GM19467 (cell line): Measurements from ENCODE around the gene ADAM22.

Experiments
- ATAC-seq: cut with Tn5 transposase; IDR thresholded peaks from one replicate; pipeline ENCODE4 v1.9.1; 2021; ENCODE audit warnings: mild to moderate bottlenecking, moderate library complexity; ENCODE audit not compliant: unreplicated experiment

Gene ADAM22

DNA sequence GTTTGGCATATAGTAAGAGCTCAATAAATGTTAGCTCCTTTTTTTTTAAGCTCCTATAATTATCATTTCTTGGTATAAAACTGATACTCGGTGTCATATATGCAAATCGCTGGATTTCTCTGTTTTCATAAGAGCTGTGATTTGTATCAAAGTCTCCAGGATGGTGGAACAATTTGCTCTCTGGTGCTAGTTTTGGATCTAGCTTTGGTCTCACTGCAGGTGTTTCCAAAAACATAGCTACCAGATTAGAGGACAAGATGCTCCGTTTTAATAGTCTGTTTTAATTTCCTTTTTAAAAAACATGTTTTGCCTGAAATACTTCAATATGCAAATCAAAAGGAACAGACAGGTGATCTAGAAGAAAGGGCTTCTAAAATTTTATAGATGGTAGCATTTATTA lies 25.3 kb downstream of the ADAM22 start:
- ATAC-seq: no peak

DNA sequence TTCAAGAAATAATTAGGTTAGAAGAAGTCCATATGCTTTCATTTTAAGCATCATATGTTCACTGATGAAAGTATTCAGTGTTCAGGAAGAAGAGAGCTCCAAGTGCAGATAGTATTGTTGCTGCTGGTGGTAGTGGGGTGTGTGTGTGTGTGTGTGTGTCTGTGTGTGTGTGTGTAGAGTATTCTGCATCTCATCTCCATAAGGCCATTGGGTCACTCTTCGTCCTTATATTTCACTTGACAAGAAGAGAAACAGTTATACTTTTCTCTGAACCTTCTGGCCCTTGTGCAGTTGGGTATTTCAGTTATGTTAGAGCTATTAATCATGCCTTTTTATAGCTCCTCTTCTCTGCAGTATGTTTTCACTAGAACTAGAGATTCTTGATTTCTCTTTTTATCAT lies 26.2 kb downstream of the ADAM22 start:
- no peak for ATAC-seq

DNA sequence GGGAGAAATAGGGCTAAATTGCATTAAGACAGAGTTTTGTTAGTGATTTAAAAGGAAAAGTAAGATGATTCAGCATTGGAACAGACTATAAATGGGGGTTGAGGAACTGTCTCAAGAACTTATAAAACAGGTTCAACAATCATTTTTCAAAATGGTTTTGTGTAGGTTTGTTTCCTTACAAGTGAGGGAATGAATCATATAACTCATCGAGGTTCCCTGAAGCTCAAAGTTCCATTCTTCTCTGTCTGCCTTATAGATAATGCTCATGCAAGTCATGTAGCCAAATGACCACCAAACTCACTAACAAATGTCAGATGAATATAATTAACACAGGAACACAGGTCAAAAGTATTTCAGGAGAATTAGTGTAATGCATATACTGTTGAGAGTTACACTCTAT lies 27.7 kb downstream of the ADAM22 start:
- ATAC-seq: no peak

DNA sequence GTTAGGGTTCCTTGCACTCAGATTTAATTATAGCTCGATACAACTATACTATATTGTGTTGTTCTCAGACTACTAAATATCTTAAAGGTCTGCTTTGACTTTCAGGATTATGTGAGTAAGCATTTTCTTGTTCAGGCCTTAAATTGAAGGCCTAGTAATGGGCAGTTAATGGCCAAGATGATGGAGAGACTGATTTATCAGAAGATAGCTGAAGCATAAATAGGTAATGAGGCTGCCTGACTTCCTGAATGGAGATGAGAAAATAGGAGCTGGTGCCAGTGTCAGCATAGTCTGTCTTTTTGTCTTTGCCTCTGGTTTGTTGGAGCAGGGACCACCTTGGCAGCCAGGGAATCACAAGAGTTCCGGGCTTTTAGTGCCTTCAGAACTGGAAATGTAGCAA lies 32.2 kb downstream of the ADAM22 start:
- ATAC-seq: no peak

DNA sequence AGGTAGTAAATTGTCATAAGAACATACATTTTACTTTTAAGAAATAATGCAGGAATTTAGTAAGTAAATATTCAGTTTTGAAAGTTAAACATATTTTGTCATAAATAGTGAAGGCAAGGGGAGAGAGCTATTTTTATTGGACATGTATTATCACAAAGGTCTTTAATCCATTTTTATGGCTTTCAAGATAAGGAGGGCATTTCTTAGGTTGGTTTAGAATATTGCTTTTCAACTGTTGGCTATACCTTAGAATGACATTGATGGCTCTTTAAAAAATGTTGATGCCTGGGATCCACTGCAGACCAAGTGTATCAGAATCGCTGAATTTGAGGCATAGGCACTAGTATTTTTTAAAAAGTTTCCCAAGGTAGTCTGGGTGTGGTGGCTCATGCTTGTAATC lies 34.0 kb downstream of the ADAM22 start:
- no peak for ATAC-seq

DNA sequence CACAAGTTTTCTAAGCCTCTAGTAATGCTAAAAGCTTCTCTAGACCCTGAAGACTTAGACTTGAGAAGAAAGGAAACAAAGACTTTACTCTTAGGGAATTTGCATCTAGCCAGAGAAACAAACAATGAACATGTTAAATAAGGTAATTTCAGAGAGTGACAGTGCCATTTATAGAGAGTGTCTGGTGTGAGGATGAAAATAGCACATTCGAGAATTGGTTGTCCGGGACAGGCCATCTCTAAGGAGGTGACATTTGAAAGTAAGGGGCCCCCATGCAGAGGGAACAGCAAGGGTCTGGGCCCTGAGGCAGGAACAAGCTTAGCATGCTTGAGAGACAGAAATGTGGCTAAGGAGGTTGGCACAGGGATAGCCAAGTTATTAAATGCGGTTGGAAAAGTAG lies 48.1 kb downstream of the ADAM22 start:
- ATAC-seq: no peak

DNA sequence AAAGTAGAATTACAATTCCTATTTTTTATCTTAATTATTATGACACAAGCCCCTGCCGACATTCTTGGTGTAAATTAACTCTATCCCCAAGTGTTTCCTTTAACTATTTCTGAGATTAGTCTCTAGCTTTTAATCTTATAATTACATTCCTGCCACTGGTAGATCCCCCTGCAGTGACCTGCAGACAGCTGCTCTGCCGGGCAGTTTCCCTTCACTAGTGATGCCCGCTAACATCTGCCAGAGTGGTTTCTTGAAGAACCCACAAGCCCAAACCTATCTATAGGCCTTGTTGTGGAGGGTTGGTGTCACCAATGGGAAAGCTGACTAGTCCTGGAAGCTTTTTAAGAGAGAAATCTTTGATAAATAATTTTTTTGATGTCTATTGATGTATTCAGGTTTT lies 50.0 kb downstream of the ADAM22 start:
- no peak for ATAC-seq

DNA sequence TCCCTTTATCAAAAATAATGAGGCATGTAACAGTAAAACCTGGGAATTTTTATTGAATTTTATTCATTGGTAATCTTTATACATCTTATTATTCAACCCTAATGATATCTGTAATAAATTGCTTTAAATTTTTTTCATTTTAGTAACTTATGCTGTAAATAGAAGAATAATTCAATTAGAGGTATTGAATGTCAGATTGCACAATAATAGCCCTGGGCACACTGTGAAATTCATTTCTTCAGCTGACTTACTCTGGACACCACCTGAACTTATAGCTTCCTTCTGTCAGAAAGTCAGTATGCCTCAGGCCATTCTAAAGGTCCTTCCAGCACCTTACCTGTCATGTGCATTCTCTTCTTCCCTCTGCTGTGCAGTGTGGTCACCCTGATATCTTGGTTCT lies 59.2 kb downstream of the ADAM22 start:
- no peak for ATAC-seq

DNA sequence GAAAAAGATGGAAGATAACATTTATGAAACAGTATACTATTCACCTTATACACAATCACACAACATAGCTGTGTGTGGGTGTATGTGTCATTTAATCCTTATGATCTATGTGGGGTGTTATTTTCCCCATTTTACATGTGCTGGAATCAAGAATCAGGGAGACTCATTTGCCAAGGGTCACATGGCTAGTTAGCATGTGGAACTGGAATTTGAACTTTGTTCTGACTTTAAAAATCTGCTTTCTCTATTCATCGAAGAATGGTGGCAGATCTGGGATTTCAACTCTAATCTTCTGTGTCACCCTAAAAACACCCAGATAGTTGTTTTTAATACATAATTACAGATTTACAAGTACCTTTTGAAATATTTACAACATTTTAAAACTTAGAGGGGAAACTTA lies 65.2 kb downstream of the ADAM22 start:
- no peak for ATAC-seq

DNA sequence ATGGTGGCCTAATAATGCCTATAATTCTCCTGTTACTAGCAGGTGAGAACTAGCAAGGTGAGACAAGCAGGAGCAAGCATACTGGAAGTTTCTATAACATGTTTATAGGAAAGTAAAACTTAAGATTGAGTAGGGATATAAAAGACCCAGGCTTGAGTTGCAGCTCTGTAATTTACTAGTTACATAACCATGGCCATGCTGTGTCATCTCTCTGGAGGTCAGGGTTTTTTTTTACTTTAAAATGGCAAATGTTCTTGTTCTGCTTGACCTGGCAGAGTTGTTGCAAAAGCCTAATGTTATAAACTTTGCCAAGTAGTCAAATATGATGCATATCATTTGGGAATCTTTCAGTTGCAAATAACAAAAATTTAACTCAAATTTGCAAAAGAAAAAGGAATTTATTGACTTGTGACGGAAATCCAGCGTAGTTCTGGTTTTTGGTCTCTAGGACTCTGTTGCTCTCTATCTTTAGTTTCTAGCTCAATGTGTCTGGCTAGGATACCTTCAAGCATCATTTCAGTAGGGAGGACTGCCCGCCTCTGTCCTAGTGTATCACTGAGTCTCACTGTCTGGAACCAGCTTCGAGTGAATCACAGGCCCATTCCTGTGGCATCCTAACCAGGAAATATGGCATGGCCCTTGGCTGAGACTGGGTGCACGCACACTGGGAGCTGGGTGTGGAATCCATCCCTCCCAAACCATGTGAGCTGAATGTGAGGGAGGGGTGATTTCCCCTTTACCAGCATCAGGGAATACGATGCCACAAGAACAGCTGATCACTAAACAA lies 67.9 kb downstream of the ADAM22 start:
- ATAC-seq: no peak

DNA sequence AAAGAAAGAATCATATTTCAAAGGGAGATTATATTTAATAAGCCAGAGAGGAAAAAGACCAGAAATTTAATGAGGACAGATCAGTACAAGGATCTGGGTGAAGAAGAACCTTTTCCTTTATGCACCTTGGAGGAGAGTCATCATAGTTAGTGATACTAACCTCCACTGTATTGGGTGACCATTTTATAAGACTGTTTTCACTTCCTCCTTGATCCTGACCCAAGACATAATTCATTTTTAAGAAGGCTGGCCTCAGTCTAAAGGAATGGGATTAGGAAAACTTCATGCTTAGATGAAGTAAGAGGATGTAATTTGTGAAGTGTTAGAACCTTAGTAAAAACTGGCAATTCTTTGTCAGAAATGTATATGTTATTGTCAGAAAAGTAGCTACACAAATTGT lies 68.6 kb downstream of the ADAM22 start:
- ATAC-seq: no peak

DNA sequence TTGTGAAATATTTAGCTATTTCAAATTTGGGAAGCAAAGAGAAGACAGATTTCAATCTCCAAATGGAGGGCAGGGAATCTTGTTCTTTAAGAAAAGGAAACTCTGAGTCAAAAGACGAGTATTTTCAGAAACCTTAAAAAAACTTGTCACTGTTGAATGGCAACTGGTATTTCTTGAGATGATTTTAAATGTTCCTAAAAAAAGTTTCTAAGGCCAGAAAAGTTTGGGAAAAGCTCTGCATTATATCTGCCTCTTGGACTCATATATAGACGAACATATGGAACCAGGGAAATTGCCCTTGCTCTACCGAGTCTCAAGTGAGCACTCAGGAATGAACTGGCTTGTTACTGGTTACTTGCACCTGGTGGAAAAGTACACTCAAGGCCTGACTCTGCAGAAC lies 69.5 kb downstream of the ADAM22 start:
- ATAC-seq: no peak

DNA sequence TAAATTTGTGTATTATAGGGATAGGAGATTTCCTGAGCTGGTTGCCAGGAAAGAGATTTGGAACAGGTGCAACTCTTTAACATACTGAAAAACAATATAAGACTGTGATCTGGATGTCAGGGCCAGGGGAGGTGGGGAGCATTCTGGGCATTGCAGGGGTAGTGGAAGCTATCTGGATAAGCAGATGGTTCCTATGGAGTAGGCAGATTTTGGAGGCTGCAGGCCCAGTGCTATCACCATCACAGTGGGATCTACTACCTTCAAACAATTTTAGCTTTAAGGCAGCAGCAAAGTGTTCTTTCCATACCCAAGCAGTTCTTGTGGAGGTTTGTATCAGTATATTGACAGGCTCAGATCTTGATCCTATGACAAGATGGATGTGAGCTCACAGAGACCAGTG lies 71.1 kb downstream of the ADAM22 start:
- no peak for ATAC-seq

DNA sequence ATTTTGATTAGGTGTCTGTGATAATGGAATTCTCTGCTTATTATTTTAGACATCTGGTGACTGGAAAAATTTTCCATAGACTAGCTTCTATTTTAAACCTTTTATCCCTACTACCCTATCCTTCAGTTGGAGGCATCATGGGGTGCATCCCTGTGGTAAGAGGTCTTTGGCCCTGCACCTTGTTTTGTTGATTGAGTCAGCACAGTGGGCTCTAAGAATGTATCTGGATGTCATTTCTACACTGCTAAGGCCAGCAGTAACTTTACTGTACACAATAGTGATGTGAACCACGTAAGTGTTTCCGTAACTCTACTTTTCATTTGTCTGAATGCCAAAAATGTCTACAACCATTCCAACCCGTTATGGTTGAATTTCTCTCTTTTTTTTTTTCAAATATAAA lies 75.6 kb downstream of the ADAM22 start:
- no peak for ATAC-seq

DNA sequence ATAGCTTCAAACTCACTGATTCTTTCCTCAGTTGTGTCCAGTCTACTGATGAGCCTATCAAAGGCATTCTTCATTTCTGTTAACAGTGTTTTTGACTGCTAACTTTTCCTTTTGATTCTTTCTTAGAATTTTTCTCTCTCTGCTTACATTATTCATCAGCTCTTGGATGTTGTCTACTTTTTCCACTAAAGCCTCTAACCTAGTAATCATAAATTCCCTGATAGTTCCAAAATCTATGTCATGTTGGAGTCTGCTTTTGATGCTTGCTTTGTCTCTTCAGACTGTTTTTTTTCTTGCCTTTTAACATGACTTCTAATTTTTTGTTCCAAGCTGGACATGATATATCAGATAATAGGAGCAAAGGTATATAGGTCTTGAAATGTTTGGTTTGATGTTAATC lies 78.0 kb downstream of the ADAM22 start:
- no peak for ATAC-seq

DNA sequence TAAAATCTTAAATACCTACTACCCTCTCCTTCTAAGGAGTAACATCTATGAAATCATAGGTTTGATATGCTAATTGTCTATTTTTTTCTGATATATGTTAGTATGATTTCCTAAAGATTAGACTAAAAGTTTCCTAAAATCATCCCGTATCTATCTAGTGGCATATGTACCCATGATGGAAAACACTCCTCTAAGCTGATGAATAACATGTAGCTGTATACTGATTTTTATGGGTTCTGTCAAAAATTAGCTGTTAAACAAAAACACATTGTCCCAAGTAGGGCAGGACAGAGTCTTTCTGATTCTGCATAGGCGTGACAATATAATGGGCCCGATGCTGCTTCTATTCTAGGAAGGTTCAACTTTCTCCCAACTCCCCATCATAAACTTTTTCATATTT lies 79.9 kb downstream of the ADAM22 start:
- no peak for ATAC-seq

DNA sequence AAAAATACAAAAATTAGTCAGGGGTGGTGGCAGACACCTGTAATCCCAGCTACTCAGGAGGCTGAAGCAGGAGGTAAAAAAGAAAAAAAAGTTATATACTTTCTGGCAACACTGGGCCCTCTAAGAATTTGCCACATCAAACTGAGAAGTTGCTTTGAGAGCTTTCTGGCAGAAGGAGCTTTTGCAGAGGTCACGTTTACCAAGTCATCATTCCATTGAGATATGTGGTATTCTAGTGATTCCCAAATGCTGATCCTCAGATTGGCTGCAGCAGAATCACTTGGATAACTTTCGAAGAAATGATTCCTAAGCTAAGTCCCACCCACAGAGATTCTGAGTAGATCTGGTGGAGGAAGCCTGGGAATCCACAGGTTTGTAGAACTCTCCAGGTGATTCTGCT lies 80.5 kb downstream of the ADAM22 start:
- ATAC-seq: no peak

DNA sequence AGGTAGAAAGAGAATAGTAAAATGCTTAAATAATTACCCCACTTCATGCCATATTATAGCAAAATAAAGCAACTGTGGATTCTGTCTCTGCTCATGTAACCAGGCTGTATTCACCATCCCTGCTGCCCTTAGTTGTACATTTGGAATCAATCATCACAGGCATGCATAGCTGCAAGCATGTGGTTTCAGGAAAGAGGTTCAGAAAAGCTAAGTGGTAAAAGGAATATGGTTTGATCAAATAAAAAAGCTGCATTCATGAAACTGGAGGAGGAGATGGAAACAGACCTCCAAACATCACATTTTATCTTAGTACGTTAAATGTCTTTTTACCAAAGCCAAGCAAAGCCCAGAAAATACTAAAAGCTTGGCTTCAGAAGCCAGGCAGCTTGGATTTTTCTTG lies 81.3 kb downstream of the ADAM22 start:
- ATAC-seq: no peak

DNA sequence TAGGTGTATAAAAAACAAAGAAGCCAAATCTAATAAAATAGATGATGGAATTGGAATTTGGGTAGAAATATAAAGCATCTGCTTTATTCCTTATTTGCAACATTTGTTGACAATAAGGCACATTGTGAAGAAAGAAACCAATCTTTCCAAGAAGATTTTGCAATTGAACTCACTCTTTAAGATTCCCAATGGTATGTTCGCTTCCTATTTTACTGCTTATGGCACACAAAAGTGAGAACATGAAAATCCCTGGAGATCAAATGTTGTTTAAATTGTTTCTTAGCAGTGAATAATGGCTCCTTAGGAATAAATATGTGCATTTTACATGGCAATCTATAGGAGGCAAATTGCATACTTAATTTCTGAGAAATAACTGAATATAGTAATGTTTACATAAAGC lies 84.5 kb downstream of the ADAM22 start:
- no peak for ATAC-seq

DNA sequence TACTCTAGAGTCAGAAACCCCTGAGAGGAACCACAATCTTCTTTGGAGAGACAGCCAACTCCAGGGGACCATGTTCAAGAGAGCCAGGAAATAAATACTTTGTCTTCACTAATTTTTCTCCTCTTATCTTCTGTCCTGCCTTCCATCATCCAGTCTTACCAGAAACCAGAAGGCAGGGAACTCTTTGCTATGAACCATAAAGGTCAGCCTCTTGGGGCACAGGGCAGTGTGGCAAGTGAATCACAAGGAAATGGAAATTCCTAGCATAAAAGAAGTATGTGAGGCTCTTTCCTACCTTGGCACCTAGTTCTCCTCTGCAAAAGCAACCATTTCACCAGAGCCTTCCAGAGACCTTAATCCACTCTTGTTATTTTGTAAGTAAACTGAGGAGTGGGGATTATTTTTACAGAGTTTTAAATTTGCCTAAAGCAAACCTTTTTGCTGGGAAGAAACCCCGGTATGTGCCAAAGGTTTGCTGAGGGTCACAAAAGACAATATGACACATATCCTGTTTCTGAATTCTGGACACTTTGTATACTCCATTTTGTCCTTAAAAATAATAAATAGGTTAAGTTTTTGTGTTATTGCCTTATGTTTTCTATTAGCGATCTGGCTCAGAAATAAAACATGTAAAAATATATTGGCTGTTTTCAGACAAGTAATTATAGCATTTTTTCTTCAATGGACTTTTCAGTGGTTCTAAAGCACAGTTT lies 87.1 kb downstream of the ADAM22 start:
- ATAC-seq: no peak

DNA sequence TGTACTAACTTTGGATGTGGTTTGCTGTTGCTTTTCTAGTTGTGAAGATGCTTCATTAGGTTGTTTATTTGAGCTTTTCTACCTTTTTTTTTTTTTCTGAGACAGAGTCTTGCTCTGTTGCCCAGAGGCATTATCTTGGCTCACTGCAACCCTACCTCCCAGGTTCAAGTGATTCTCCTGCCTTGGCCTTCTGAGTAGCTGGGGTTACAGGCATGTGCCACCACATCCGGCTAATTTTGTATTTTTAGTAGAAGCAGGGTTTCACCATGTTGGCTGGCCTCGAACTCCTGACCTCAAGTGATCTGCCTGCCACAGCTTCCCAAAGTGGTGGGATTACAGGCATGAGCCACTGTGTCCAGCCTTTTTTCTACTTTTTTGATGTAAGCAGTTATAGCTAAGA lies 93.7 kb downstream of the ADAM22 start:
- no peak for ATAC-seq

DNA sequence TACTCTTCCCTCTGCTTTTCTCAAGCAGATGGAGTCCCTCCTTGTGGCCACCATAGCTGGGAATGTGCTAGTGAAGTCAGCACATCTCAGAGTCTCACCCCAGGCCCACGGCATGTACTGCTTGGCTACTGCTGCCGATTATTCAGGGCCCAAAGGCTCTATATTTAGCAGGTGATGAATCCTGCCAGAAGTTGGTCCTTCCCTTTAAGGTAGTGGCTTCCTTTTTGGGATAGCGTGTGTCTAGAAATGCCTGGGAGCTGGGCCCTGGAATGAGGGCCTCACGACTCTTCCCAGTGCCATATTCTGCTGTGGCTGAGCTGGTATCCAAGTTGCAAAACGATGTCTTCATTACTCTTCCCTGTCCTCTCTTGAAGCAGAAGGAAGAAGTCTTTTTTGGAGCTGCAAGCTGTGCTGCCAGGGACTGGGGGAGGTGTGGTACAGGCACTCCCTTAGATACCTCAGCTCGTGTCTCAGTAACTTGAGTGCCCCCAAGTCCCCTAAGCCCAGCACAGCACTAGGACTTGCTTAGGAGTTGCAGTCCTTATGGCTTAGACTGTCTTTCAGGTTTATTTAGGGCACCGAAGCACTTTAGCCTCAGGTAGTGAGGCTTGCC lies 100.1 kb downstream of the ADAM22 start:
- no peak for ATAC-seq
